H7 (cell line): ENCODE measurements around the gene ZNF214. TPM values are rescaled to one million over a fixed set of nuclear protein-coding genes. Genes with fewer than 3 reads are reported as not detected.

Experiments
- DNase-seq: peaks from one replicate; pipeline ENCODE4 v3.0.0; 2012
- H3K27me3 ChIP-seq: 2 replicates; pipeline ENCODE4 v1.6.0; 2011; ENCODE audit warnings: mild to moderate bottlenecking, low read length; ENCODE audit not compliant: control insufficient read depth, insufficient read depth
- H3K36me3 ChIP-seq: replicated peaks from 2 replicates; pipeline ENCODE4 v1.5.1; 2011; ENCODE audit warnings: low read length; ENCODE audit not compliant: control insufficient read depth, insufficient read depth
- H3K4me3 ChIP-seq: 2 replicates; pipeline ENCODE4 v1.5.1; 2011; ENCODE audit warnings: low read depth, mild to moderate bottlenecking, control low read depth, low read length, moderate library complexity; ENCODE audit not compliant: insufficient read depth
- total RNA-seq: library from RNA; depleted of rRNA; stranded (reverse); fragments of >200 nt; shearing (Covaris generic); gene quantifications from 2 replicates; pipeline ENCODE4 v1.2.3, GENCODE V29; 2014; rRNA removed

The ZNF214 gene
- total RNA-seq: 1.1 and 1.6 TPM in 2 replicates

DNA sequence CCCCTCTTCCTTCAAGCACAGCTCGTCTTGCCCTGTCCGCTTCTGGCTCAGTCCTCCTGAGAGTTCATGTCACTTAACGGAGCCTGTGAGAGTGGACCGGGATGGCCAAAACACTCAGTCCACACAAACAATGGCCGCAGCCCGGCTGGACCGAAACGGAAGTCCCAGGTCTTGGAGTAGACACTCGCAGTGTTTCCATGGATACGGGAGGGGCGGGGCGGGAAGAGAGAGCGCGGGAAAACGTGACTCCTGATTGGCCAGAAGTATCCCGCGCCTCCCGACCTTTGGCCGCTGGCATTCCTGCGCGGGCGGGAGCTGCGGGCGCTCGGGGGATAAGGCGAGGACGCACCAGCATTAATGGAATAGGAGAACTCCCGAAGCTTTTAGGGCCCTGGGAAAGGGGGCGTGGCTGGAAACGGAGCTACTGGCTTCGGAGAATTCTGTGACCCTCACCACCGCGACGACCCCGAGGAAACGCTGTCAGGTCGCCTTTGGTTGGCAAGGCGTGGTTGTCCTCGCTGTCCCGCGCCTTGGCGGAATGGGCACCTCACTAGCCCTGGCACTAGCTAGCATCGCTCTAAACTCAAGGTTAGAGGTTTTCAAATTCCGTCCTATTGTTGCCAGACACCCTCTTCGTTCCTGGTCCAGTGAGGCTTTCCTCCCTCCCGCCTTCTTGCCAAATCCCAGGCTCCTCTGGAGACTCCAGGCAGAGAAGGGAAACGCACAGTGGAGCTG is at the start of gene ZNF214, which contains the start of gene NLRP14:
ZNF214 (minus strand) TSS at position 164 of the 735 bp plus-strand sequence. CDS start 17,511 bp downstream, outside the sequence.
NLRP14 (plus strand) TSS at position 297 of the 735 bp plus-strand sequence. CDS start 18,108 bp downstream, outside the sequence.
- Histone ChIP-seq H3K4me3 (peak within 1 kb of the TSS; percentile 78), H3K36me3 (no peaks in the 10 kb centered on the region), H3K27me3 (peaks cover 3% of the 10 kb centered on the region; the same call in 1 of the 2 replicates)
- DNase-seq: peak; percentile 88

DNA sequence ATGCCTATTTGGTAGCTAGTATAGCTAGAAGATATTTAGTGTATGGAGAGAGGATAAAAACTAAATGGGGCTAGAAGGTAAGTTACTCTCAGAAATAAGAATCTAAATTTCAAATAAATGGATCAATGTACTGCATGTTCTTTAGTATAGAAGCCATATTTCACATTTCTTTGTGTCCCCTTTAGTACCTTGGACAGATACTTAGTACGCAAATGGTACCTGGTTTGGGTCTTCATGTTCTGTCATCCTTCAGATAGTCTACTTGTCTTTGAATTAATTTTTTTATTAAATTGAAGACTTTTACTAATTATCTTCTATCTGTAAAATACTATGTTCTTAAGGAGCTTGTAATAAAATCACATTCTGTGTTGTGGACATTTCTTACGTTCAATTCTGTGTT is 42.4 kb upstream of the ZNF214 start:
- Histone ChIP-seq H3K4me3 (no peak overlapping the region), H3K27me3 (no peaks in the 10 kb centered on the region), H3K36me3 (no peaks in the 10 kb centered on the region)
- DNase-seq: no peak

DNA sequence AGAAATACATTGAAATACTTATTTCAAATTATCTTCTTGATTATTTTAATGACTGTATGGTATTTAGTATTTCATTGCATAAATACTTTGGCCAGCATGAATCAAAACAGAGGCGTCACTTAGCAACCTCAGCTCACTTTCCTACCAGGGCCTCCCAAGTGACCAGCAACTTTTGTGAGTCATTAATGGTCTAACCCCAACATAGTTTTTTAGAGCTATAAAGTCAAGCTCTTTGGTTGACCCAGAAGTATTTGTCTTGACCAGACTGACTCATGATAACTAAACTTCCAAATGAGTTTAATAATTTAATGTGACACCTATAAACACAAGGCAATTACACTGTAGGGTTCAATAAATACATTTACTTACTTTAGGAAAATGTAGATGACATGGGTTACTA is 40.7 kb upstream of the ZNF214 start:
- H3K27me3 ChIP-seq: no peaks in the 10 kb centered on the region
- H3K36me3 ChIP-seq: no peaks in the 10 kb centered on the region
- no peak for DNase-seq
- H3K4me3 ChIP-seq: no peak overlapping the region

DNA sequence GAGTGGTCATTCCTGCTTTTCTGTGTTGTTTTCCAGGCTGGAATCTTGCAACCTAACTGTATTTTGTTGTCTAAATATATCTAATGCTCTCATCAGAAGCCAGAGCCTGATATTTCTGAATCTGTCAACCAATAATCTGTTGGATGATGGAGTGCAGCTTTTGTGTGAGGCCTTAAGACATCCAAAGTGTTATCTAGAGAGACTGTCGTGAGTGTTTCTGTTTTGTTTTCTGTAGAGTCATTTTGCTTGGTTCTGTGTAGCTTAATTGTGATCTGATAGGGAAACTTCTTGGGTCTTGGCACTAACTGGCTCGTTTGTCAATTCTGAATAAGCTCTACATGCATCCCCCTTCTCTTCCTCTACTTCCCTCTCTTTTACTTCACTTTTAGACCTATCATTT is 37.5 kb upstream of the ZNF214 start:
- Histone ChIP-seq H3K27me3 (no peaks in the 10 kb centered on the region), H3K36me3 (no peaks in the 10 kb centered on the region), H3K4me3 (no peak overlapping the region)
- DNase-seq: no peak

DNA sequence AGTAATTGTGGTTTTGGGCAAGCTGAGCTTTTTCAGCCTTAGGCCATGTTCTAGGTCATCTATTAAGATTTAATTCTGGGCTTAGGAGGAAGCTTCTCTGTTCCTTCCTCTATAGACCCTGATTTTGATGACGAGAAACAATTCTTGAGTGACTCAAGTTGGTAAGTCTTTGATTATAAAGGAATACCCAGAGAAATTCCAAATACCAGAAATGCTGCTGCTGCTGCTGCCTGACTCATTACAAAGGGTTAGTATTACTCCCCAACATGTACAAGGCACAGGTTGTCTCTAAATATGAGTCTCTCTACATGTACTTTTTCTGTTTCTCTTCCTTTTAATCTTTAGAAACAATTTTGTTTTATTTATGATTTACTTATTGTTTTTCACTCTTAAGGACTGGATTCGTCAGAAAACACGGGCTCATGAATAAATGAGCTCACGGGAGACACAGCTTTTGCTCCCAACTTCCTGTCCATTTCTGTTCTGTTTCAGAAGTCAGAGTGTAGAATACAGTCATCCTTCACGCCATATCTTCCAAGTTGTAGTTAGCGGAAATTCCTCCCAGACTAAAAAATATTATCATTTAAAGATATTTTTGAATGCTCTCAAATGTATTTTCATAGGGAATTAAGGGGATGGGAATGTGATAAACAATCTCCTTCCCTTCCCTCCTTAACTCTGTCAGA is 36.8 kb upstream of the ZNF214 start:
- Histone ChIP-seq H3K36me3 (no peaks in the 10 kb centered on the region), H3K27me3 (no peaks in the 10 kb centered on the region), H3K4me3 (no peak overlapping the region)
- no peak for DNase-seq

DNA sequence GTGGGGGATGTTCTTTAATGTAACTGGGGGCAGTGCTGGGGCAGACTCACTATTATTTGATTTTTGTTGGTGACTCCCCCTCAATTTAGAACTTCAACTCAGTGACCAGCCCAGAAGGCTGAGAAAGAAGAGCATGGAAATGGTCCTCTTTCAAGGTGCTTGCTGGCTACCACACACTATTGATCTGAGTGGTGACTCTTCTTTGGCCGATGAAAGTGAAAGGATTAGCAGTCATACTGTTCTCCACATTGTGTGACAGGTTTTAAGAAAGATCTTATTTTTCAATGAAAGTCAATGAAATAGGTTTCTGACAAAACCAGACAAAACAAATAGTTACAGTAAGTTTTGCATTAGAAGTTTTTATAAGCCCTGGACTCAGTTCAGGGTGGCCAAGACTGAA is 30.0 kb upstream of the ZNF214 start:
- H3K36me3 ChIP-seq: no peaks in the 10 kb centered on the region
- no peak for DNase-seq

DNA sequence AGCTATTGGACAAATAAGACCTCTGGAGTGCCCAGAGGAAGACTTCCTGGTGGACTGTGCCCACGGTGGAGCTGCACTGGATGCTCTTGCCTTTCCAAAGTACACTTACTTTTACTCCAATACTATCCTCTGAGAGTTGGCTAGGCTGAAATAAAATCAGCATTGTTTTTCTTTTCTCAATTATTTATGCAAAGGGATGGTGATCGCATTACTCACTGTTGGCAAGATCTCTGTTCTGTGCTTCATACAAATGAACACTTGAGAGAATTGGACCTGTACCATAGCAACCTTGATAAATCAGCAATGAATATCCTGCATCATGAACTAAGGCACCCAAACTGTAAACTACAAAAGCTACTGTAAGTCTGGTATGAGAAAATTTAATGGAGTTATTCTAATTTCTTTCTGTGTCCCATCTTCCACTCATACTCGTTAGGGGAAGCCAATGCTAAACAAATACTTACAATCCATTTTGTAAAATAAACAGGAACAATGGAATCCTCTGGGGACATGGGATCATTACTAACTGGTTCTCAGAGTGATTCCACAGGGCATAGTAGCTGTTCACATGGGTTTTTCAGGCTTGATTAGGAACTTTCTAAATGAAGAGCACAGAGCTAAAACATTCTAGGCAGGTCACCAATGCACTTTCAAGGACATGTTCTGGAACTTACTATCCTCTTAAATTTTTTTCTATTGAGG is 26.5 kb upstream of the ZNF214 start:
- H3K4me3 ChIP-seq: no peak overlapping the region
- no peaks in the 10 kb centered on the region for H3K36me3 ChIP-seq
- H3K27me3 ChIP-seq: no peaks in the 10 kb centered on the region
- no peak for DNase-seq

More for the DNA sequence above, 30.0 kb upstream of the ZNF214 start:
- Histone ChIP-seq H3K4me3 (no peak overlapping the region), H3K27me3 (no peaks in the 10 kb centered on the region)

DNA sequence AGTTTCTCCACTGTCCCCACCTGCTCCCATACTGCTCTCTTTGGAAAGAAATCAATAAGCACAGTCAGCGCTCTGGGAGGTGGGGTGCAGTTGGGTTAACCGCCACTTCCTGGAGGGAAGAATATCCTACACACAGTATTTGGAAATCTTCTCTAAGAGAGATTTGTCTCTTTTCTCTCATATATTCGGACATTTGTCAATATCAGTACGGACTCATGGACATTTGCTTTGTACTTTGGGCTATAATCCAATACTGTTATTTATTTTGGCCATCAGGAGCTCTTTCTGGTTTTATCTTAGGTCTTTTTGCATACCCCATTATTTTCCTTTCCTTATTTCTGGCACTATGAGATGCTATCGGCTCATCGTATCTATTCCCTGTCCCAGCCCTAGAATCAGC is 13.9 kb upstream of the ZNF214 start:
- Histone ChIP-seq H3K4me3 (no peak overlapping the region), H3K27me3 (no peaks in the 10 kb centered on the region), H3K36me3 (no peaks in the 10 kb centered on the region)
- DNase-seq: no peak

DNA sequence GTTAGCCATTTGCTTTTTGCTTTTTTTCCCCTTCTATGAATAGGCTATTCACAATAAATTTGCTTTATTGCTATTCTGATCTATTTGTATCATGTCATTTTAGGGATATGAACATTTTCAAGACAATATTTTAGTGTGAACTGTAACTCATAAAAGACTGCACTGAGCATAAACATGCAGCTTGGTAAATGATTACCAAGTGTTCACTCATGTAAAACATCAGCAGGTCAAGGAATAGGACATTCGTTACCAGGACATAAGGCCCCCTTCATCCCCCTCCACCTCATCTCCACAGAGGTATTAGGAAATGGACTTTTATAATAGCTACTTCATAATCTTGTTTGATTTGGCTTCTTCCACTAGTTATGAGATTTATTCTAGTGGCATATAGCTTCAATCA is 12.5 kb upstream of the ZNF214 start:
- no peak for DNase-seq
- Histone ChIP-seq H3K27me3 (no peaks in the 10 kb centered on the region), H3K4me3 (no peak overlapping the region), H3K36me3 (no peaks in the 10 kb centered on the region)

DNA sequence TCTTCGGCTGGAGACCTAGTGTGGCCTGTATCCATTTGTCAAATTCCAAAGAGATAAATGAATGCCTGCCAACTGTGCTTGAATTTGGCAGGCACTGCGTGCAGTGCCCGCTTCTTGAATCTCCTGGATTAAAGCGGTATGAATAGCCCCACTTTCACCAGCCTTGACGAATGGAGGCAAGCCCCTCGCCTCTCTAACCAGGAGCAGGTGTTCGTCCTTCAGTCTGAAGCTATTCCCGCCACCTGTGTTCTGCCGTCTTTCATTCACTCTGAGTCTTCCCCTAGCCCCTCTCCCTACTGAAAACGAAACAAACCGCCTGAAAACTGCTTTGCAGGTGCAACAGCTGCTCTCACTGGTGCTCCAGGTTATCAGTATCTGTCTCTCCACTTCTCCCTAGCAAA is 11.3 kb upstream of the ZNF214 start:
- Histone ChIP-seq H3K4me3 (no peak overlapping the region), H3K36me3 (no peaks in the 10 kb centered on the region), H3K27me3 (no peaks in the 10 kb centered on the region)
- DNase-seq: no peak

DNA sequence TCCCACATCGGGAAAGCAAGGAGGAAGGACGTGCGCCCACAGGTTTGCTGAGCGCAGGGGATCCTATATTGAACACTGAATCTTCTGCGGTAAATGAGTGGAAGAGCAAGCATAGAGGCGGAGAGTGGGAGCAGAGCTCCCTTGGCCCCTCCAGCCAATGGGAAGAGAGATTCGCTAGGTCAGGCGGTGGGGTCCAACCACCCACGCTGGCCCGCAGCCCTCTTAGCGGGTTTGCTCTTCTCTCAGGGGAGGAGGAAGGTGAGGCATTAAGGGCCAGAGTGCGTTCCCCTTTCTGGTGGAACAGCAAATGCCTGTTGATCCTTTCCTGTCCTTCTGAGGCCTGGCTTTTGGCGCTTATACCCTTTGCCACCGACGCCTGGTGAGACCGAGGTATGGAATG is 10.7 kb upstream of the ZNF214 start:
- Histone ChIP-seq H3K36me3 (no peaks in the 10 kb centered on the region), H3K4me3 (no peak overlapping the region), H3K27me3 (no peaks in the 10 kb centered on the region)
- no peak for DNase-seq

DNA sequence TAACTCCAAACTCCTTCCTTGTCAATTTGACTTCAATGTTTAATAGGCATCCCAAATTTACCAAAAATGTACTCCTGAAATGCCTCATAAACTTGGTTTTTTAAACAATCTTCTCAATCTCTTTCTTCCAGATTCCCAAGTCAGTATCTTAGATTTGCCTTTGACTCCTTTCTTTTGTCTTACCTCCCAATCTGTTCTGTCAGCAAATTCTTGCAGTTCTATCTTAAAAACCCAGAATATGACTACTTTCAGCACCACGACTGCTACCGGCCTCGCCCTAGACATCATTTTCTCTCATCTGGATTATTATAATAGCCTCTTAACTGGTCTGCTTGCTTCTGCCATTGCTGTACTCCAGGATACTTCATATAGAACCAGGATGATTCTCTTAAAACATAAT is 8.0 kb upstream of the ZNF214 start:
- H3K27me3 ChIP-seq: no peaks in the 10 kb centered on the region; the same call in 1 of the 2 replicates
- no peak for DNase-seq
- H3K36me3 ChIP-seq: no peaks in the 10 kb centered on the region

DNA sequence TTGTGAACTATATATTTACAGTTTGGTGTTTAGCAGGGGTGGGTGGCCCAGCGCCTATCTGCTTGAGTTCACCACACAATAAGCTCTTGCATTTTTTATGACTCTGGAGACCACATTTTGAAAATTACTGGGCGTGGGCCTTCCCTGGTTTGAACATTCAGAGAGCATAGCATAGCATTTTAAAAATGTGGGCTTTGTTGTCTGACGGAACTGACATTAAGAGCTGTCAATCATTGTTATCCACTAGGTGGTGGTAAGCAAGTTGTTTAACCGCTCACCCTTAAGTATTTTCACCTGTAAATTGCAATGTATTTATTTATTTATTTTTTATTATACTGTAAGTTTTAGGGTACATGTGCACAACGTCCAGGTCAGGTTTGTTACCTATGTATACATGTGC is 1.2 kb upstream of the ZNF214 start:
- Histone ChIP-seq H3K4me3 (no peak overlapping the region), H3K36me3 (no peaks in the 10 kb centered on the region)

More for the DNA sequence above, 8.0 kb upstream of the ZNF214 start:
- no peak overlapping the region for H3K4me3 ChIP-seq

DNA sequence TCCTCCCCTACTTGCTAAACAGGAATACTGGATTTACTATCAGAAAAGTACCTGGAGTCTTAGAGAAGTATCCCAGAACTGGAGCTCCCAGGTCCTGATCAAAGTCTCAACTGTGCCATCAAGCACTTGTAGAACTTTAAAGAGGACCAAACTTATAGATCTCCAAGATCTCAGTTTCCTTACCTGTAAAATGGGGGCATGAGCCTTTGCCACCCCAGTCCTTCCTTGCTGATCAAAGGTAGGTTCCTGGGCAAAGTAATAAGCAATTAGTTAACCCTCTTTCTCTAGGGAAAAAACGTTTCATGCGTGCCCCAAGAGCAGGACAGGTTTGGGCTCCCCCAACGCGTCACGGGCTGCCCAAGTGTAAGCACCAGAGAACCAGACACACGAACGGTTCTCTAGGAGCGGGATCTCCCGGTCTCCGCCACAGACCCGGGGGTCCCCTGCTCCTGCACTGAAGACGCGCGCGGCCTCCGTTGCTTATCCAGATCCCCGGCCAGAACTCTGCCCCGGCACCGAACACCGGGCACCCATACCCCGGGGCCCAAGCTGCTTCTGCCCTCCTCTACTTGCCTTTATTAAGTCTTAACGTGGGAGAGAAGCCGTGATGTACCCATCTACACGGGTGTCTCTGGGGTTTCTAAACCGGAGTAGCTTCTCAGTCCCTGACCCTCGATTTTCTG is 505 bp downstream of the ZNF214 start:
- Histone ChIP-seq H3K27me3 (peaks cover 3% of the 10 kb centered on the region; the same call in 1 of the 2 replicates), H3K36me3 (no peaks in the 10 kb centered on the region), H3K4me3 (peak overlapping the region; percentile 78)
- DNase-seq: peak; percentile 28

More for the DNA sequence above, 1.2 kb upstream of the ZNF214 start:
- peaks cover 3% of the 10 kb centered on the region; the same call in 1 of the 2 replicates for H3K27me3 ChIP-seq
- DNase-seq: no peak
